Activated CD8-positive, alpha-beta memory T cell treated with anti-CD3 and anti-CD28 coated beads for 24 hours (primary cell): ENCODE data around the gene PLPPR1.

ENCODE experiments used
- DNase-seq: peaks from one replicate; pipeline ENCODE4 v3.0.0-alpha.2; 2020

PLPPR1 gene

GRCh38 chr9:101354765-101355708, 326.5 kb downstream of the PLPPR1 start:
- DNase-seq: no peak

DNA sequence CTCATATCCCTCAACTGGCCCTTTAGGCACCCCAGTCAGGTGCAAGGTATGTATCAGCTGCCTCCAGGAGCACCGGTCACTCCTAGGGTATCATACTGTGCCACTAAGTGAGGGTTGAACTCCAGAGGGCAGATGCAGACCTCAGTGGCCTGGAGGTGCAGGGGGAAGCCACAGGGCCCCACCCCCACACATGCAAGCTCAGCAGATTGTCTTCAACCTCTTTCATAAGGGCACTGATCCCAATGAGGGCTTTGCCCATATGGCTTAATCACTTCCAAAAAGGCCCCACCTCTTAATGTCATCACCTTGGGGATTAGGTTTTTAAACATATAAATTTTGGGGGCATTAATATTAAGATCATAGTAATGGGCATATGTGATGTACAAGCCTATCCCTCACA, 328.1 kb downstream of the PLPPR1 start:
- DNase-seq: no peak

DNA sequence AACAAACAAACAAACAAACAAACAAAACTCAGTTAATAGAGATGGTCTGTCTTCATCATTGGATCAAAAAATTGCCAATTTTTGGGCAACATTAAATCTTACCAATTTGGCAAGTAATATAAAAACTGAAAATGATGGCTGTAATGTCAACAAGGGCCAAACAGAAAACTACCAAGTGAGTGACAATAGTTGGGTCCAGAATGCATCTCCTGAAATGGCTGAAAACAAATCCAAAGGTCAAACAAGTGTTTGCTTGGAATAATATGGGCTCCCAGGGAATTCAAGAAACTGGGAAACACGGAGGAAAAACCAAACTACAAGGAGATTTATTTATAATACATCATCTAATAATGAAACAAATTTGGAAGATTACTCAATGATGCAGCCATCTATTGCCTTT, 331.2 kb downstream of the PLPPR1 start:
- DNase-seq: no peak

GRCh38 chr9:101360647-101361046, 332.1 kb downstream of the PLPPR1 start:
- DNase-seq: no peak

GRCh38 chr9:101362450-101362849, 333.9 kb downstream of the PLPPR1 start:
- DNase-seq: no peak

DNA sequence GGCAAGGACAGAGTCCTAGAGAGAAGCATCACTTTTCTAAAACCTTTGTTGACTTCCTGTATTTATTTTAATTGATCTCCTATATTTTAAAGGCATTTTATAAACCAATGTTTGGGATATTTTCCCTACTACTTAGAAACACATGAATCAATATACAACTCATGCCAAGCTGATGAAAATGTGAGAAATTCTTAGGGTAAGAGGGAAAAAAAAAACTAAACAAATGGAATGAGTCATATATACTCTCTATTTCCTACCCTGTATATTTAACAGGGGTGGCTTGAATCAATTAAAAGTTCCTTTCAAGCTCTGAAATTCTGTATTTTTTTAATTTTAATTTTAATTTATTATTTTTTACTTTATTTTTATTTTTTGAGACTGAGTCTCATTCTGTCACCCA, 336.7 kb downstream of the PLPPR1 start:
- DNase-seq: no peak

DNA sequence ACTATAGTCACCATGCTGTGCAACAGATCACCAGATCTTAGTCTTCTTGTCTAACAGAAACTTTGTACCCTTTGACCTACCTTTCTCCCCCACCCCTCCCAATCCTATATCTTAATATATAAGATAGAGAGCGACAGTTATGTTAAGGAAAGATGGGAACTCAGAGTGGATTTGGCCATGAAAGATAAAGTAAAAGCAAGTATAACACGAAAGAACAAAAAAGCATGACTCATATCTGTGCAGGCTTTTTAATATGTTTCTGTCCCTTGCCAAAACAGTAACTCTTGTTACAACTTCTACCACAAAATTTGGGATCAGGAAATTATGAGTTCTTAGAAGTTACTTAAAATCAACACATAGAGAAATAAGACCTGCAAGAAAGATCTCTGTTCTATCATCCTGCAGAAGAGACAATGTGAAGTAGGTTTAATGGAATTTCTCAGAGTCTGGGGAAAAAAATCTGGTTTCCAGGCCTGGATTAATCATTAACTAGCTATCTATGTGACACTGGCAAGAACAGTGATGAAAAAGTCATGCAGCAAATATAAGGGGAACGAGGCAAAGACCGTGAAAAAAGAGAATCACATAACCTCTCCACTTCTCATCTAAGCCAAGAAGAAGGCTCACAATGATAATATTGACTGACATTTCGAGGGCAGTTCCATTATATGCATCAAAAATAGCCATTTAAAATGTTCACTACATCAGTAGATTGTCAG, 337.7 kb downstream of the PLPPR1 start:
- no peak for DNase-seq

DNA sequence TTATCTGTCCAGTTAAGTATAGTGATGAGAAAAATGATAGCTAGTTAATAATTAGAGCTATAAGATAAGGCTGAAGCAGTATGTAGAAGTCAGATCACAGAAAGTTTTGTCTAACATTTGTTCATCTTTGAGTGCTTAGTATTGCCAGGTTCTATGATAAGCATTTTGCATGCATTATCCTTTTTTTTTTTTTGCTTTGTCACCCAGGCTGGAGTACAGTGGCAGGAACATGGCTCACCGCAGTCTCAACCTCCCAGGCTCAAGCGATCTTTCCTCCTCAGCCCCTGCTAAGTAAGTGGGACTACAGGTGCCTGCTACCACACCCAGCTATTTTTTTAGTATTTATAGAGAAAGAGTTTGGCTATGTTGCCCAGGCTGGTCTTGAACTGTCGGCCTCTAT, 338.8 kb downstream of the PLPPR1 start:
- DNase-seq: no peak

DNA sequence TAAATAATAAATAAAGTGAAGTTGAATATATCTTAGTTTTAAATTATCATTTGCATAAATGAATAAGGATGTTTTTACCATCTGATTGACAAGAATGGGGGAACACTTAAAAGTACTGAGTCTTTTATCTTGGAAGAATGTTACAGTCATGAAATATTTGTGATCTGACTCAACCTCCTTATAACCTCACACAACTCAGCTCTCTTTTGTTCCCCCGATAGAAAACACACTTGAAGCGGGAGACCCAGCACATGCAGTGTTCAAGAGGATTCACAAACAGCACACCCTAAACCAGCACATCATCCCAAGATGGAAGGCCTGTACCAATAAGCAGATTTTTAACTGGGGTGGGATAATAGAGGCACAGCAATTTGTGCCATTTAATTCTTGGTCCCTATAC, 340.8 kb downstream of the PLPPR1 start:
- DNase-seq: no peak

DNA sequence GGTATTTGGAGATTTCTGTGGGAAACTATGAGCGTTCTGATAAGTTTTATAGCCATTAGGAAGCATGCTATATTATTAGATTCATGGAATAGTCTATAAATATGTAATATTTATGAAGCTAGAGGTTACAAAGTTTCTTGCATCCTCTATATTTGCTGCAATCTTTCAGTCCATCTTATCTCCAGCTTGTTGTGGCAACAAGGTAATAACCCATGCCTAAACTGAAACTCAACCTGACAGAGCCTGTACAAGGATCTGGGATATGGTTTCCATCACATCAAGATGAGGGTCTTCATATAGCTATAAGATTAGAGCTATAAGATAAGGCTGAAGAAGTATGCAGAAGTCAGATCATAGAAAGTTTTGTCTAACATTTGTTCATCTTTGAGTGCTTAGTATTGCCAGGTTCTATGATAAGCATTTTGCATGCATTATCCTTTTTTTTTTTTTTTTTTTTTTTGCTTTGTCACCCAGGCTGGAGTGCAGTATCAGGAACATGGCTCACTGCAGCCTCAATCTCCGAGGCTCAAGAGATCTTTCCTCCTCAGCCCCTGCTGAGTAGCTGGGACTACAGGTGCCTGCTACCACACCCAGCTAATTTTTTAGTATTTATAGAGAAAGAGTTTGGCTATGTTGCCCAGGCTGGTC, 341.5 kb downstream of the PLPPR1 start:
- DNase-seq: no peak

GRCh38 chr9:101371813-101372212, 343.3 kb downstream of the PLPPR1 start:
- DNase-seq: no peak

DNA sequence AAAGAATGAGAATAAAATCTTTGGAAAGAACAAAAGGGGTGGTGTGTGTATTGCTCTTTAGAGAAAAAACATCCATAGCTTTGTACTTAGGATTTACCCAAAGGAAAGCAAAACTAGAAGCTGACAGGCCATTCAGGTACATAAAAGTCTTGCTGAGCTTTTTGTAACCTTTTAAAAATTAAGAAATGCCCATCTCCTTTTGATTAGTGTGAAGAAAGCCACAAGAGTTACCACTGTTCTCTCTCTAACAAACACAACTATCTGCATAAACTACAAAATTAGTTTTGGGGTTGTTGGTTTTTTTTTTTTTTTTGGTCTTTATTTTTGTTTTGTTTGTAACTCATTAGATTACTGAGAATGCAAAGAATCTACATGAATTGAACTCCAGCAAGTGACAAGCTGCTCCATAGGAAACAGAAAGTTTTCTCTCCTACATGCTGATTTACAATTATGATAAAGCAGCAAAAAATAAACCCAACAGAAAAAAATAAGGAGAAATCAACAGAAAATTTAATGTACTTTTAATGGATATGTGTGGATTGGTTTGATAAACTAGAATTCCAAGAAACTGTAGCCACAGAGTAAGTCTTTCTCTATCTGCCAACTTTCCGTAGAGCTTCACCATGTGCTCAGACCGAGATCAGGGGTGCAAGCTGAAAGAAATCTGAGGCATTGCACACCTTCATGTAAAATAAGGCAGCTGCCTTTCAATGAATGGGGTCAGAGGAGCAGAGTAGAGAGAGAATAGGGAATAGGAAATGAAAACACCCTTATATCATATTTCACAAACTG, 344.0 kb downstream of the PLPPR1 start:
- no peak for DNase-seq
